HL-60 (cell line): ENCODE results near the gene GVQW3.

Experiments
- DNase-seq, 2 experiments: peaks; one replicate each; pipeline ENCODE4 v3.0.0-alpha.2; 2010 to 2020; ENCODE audit warnings: low read depth in 1 of 2, low spot score in 1 of 2
- H3K27ac ChIP-seq: fragments of 250-450 bp; sonication (Bioruptor Pico); replicated peaks from 2 replicates; pipeline ENCODE4 v1.5.1; 2020; ENCODE audit warnings: mild to moderate bottlenecking, moderate library complexity
- H3K27me3 ChIP-seq: fragments of 250-450 bp; sonication (Bioruptor Pico); 2 replicates; pipeline ENCODE4 v1.5.1; 2021; ENCODE audit warnings: mild to moderate bottlenecking, moderate library complexity; ENCODE audit not compliant: insufficient read depth, poor library complexity, severe bottlenecking
- H3K4me3 ChIP-seq: replicated peaks from 2 replicates; pipeline ENCODE4 v1.5.1; 2011; ENCODE audit warnings: mild to moderate bottlenecking, control low read depth, low read length; ENCODE audit not compliant: insufficient read depth
- CTCF ChIP-seq: IDR thresholded peaks from one replicate; pipeline ENCODE4 v1.5.1; 2011; ENCODE audit warnings: low read length, control low read depth, inconsistent platforms; ENCODE audit not compliant: insufficient read depth
- GABPA ChIP-seq: IDR thresholded peaks from 2 replicates; pipeline ENCODE4 v1.6.1; 2012; ENCODE audit warnings: low read depth
- POLR2AphosphoS5 ChIP-seq: IDR thresholded peaks from 2 replicates; pipeline ENCODE4 v1.6.1; 2012; ENCODE audit warnings: low read depth
- REST ChIP-seq: IDR thresholded peaks from 2 replicates; pipeline ENCODE4 v1.6.1; 2012; ENCODE audit warnings: low read depth; ENCODE audit not compliant: insufficient replicate concordance
- SPI1 ChIP-seq: IDR thresholded peaks from 2 replicates; pipeline ENCODE4 v1.6.1; 2012; ENCODE audit warnings: low read depth, mild to moderate bottlenecking, borderline replicate concordance

GVQW3 gene

GRCh38 chr11:76368490-76368889, 12.6 kb upstream of the GVQW3 start:
- H3K27ac ChIP-seq = no peak overlapping the region
- DNase-seq = no peak
- TF ChIP-seq CTCF = no peak
- TF ChIP-seq SPI1 = no peak
- TF ChIP-seq REST = no peak
- no peak for TF ChIP-seq GABPA
- no peak for TF ChIP-seq POLR2AphosphoS5
- H3K4me3 ChIP-seq = no peak overlapping the region
- no peaks in the 10 kb centered on the region for H3K27me3 ChIP-seq

GRCh38 chr11:76369406-76369805, 11.7 kb upstream of the GVQW3 start:
- Histone ChIP-seq H3K27ac (no peak overlapping the region), H3K27me3 (no peaks in the 10 kb centered on the region), H3K4me3 (no peak overlapping the region)
- DNase-seq = no peak
- TF ChIP-seq CTCF = no peak
- TF ChIP-seq SPI1 = no peak
- no peak for TF ChIP-seq REST
- TF ChIP-seq GABPA = no peak
- TF ChIP-seq POLR2AphosphoS5 = no peak

- Histone ChIP-seq H3K27ac (no peak overlapping the region), H3K4me3 (no peak overlapping the region), H3K27me3 (no peaks in the 10 kb centered on the region)
- no peak for DNase-seq
- TF ChIP-seq GABPA (no peak), REST (no peak), POLR2AphosphoS5 (no peak), CTCF (no peak), SPI1 (no peak)
Observed at GRCh38 chr11:76371170-76371569, 10.0 kb upstream of the GVQW3 start.
